Coronary artery (tissue), 2 donors: ENCODE data around the gene WNT9A.

Experiments used
- DNase-seq: peaks from one replicate; pipeline ENCODE4 v3.0.0-alpha.2; 2017; ENCODE audit warnings: low spot score
- H3K27ac ChIP-seq, 2 donors: fragments of 200-600 bp; sonication (generic); one replicate each; pipeline ENCODE4 v1.5.1; 2016 to 2019
- H3K4me3 ChIP-seq: fragments of 200-600 bp; sonication (generic); 2 replicates; pipeline ENCODE4 v1.5.1; 2016; ENCODE audit warnings: mild to moderate bottlenecking, moderate library complexity
- TF ChIP-seq, protein P1 (sequence below): fragments of 200-600 bp; sonication (generic); IDR thresholded peaks from one replicate; pipeline ENCODE4 v1.5.1; 2019; ENCODE audit warnings: antibody characterized with exemption

Gene WNT9A

GRCh38 chr1:227926216-227926791, 21.4 kb downstream of the WNT9A start:
- H3K27ac ChIP-seq: no peak overlapping the region
- no peak for DNase-seq
- TF ChIP-seq, protein P1, sequence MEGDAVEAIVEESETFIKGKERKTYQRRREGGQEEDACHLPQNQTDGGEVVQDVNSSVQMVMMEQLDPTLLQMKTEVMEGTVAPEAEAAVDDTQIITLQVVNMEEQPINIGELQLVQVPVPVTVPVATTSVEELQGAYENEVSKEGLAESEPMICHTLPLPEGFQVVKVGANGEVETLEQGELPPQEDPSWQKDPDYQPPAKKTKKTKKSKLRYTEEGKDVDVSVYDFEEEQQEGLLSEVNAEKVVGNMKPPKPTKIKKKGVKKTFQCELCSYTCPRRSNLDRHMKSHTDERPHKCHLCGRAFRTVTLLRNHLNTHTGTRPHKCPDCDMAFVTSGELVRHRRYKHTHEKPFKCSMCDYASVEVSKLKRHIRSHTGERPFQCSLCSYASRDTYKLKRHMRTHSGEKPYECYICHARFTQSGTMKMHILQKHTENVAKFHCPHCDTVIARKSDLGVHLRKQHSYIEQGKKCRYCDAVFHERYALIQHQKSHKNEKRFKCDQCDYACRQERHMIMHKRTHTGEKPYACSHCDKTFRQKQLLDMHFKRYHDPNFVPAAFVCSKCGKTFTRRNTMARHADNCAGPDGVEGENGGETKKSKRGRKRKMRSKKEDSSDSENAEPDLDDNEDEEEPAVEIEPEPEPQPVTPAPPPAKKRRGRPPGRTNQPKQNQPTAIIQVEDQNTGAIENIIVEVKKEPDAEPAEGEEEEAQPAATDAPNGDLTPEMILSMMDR: no peak

GRCh38 chr1:227925582-227926198, 22.0 kb downstream of the WNT9A start:
- H3K27ac ChIP-seq: no peak overlapping the region
- DNase-seq: no peak
- TF ChIP-seq, protein P1: no peak
- no peak overlapping the region for H3K4me3 ChIP-seq

More at GRCh38 chr1:227926216-227926791, 21.4 kb downstream of the WNT9A start:
- no peak overlapping the region for H3K4me3 ChIP-seq

GRCh38 chr1:227924833-227925574, 22.7 kb downstream of the WNT9A start:
- H3K27ac ChIP-seq: no peak overlapping the region
- no peak for DNase-seq
- TF ChIP-seq, protein P1: no peak
- H3K4me3 ChIP-seq: no peak overlapping the region

DNA sequence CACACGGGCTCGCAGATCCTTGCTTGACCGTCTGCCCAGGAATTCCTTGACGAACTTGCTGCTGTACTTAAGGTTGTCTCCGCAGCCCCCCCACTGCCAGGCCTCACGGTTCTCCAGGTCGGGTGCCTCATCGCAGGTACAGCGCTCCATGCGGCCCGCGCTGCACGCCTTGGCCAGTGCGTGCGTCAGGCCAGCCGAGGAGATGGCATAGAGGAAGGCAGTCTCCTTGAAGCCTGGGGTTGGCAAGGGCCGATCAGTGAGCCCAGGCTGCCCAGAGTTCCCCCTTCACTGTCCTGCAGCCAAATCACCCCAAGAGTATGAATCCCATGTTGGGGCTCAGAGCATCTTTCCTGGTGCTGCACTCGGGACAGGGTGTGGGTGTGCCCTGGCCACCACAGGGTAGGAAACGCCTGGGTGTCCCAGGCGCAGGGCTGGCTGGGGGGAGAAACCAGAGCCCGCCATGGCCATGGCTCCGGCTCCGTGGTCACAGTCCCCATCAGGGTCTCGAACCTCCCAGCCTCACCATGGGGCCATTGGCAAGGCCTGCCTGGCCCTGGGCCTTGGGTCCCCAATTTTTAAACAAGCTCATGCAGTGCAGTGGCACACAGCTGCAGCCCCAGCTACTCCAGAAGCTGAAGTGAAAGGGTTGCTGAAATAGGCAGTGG, 23.4 kb downstream of the WNT9A start:
- Histone ChIP-seq H3K4me3 (no peak overlapping the region), H3K27ac (no peak overlapping the region)
- no peak for DNase-seq
- TF ChIP-seq, protein P1: no peak

- Histone ChIP-seq H3K27ac (no peak overlapping the region), H3K4me3 (no peak overlapping the region)
- DNase-seq: no peak
- TF ChIP-seq, protein P1: no peak
Observed at GRCh38 chr1:227923353-227924167, 24.2 kb downstream of the WNT9A start.

DNA sequence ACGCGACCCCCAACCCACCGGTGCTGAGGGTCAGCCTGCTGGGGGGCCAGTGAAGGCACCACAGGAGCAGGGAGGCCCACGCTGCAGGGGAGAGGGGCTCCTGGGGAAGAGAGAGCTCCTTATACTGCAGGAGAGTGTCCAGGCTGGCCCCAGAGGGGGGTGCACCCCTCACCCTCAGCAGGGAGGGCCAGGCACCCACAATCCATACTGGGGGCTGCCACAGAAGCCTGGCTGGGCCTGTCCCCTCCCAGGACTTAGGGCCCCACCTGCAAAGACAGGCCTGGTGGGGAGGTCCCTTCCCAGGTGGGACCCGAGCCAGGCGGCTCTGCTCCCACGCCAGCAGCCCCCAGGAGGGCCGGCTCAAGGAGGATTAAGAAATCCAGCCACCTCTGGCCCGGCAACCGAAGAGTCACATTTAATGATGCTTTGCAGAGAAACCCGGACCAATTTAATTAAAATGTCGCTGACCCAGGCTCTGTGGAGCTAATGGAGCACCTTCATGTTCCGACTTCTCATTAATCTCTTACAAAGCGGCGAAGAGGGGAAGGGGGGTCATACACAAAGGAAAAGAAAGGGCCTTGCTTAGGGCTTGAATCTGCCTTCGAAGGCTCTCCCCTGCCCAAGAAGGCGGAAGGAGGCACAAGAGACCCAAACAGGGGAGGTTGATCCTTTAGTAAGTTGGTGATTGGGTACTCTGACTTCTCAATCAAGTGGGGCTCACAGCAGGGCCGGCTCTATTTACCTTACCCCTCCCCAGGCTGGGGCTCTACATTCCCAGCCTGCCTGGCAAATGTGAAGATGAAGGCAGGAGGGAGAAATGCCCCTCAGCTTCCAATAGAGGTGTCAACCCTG, 25.0 kb downstream of the WNT9A start:
- Histone ChIP-seq H3K4me3 (no peak overlapping the region), H3K27ac (no peak overlapping the region)
- no peak for DNase-seq
- TF ChIP-seq, protein P1: no peak
